C4-2B (cell line): ENCODE data around the gene OR1E2.
"Not testable (repeated sequence)": the region's sequence is repeated elsewhere in the genome, so short reads cannot be mapped to it uniquely, and the experiment has no call there.

ENCODE experiments used
- ZFX ChIP-seq: fragments of 450-650 bp; IDR thresholded peaks from 2 replicates; pipeline ENCODE4 v1.6.1; 2017
- TF ChIP-seq, protein P1 (sequence below): fragments of 450-650 bp; conservative IDR thresholded peaks from 2 replicates; pipeline ENCODE4 v1.5.1; 2017; ENCODE audit warnings: mild to moderate bottlenecking

GRCh38 chr17:3412216-3412615, 21.4 kb downstream of the OR1E2 start:
- TF ChIP-seq, protein P1, sequence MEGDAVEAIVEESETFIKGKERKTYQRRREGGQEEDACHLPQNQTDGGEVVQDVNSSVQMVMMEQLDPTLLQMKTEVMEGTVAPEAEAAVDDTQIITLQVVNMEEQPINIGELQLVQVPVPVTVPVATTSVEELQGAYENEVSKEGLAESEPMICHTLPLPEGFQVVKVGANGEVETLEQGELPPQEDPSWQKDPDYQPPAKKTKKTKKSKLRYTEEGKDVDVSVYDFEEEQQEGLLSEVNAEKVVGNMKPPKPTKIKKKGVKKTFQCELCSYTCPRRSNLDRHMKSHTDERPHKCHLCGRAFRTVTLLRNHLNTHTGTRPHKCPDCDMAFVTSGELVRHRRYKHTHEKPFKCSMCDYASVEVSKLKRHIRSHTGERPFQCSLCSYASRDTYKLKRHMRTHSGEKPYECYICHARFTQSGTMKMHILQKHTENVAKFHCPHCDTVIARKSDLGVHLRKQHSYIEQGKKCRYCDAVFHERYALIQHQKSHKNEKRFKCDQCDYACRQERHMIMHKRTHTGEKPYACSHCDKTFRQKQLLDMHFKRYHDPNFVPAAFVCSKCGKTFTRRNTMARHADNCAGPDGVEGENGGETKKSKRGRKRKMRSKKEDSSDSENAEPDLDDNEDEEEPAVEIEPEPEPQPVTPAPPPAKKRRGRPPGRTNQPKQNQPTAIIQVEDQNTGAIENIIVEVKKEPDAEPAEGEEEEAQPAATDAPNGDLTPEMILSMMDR, result not testable (repeated sequence)
- TF ChIP-seq ZFX, result not testable (repeated sequence)
